K562 (cell line): ENCODE measurements around the gene LPIN2. TPM values are rescaled to one million over a fixed set of nuclear protein-coding genes. Genes with fewer than 3 reads are reported as not detected.
A peak's percentile ranks its signal among the peaks of the same experiment; 100 is the strongest.

Source experiments
- ADNP ChIP-seq: fragments of 200-800 bp; sonication (Bioruptor generic); IDR thresholded peaks from 2 replicates; pipeline ENCODE4 v1.6.1; 2016; ENCODE audit warnings: missing genetic modification characterization, missing compliant biosample characterization
- ARID3B ChIP-seq: fragments of 250-450 bp; sonication (Bioruptor Pico); IDR thresholded peaks from 2 replicates; pipeline ENCODE4 v1.4.0; 2020; ENCODE audit warnings: borderline replicate concordance
- CBX5 ChIP-seq: IDR thresholded peaks from 2 replicates; pipeline ENCODE4 v1.6.1; 2014; ENCODE audit warnings: low read depth, borderline replicate concordance
- CTCF ChIP-seq, 3 experiments: IDR thresholded peaks in 2 of 3; conservative IDR thresholded peaks in 1 of 3; 2 replicates each; pipeline ENCODE4 v1.5.1; 2011 to 2012; ENCODE audit warnings: low read length in 3 of 3, mild to moderate bottlenecking in 3 of 3, control low read depth in 2 of 3, improper control_type of control experiment in 1 of 3, inconsistent platforms in 1 of 3, low read depth in 1 of 3, mixed read lengths in 1 of 3, moderate library complexity in 1 of 3; ENCODE audit not compliant: insufficient read depth in 2 of 3
- E2F4 ChIP-seq: sonication (generic); formaldehyde crosslinking; IDR thresholded peaks from 2 replicates; pipeline ENCODE4 v1.8.0; 2022; ENCODE audit warnings: mild to moderate bottlenecking, low read depth, missing genetic modification reagents
- GABPB1 ChIP-seq: sonication (generic); formaldehyde crosslinking; IDR thresholded peaks from 2 replicates; pipeline ENCODE4 v1.8.0; 2022; ENCODE audit warnings: mild to moderate bottlenecking, missing genetic modification reagents
- HDAC6 ChIP-seq: IDR thresholded peaks from 2 replicates; pipeline ENCODE4 v1.6.1; 2012; ENCODE audit warnings: low read depth, mild to moderate bottlenecking, control low read depth, inconsistent platforms, low read length, moderate library complexity
- KDM1A ChIP-seq, 2 experiments: fragments of 450-650 bp; IDR thresholded peaks; 2 replicates each; pipeline ENCODE4 v1.6.1; 2016; ENCODE audit warnings: mild to moderate bottlenecking in 2 of 2
- KDM2B ChIP-seq: fragments of 250-450 bp; sonication (Bioruptor Pico); IDR thresholded peaks from 2 replicates; pipeline ENCODE4 v1.8.0; 2021; ENCODE audit warnings: mild to moderate bottlenecking, moderate library complexity
- KLF16 ChIP-seq: IDR thresholded peaks from 2 replicates; pipeline ENCODE4 v1.6.1; 2016; ENCODE audit warnings: antibody characterized with exemption
- MCM3 ChIP-seq: fragments of 450-650 bp; IDR thresholded peaks from 2 replicates; pipeline ENCODE4 v1.6.1; 2016
- MCM5 ChIP-seq: fragments of 450-650 bp; IDR thresholded peaks from 2 replicates; pipeline ENCODE4 v1.6.1; 2016; ENCODE audit warnings: low read depth
- MTA1 ChIP-seq: fragments of 450-650 bp; IDR thresholded peaks from 2 replicates; pipeline ENCODE4 v1.6.1; 2017; ENCODE audit warnings: borderline replicate concordance
- PHTF2 ChIP-seq: fragments of 250-450 bp; sonication (Bioruptor Pico); IDR thresholded peaks from 2 replicates; pipeline ENCODE4 v1.5.0; 2021; ENCODE audit warnings: mild to moderate bottlenecking
- RBM15 ChIP-seq: fragments of 200-400 bp; formaldehyde crosslinking; IDR thresholded peaks from 2 replicates; pipeline ENCODE4 v1.6.1; 2018; ENCODE audit warnings: mild to moderate bottlenecking, low read length, moderate library complexity; ENCODE audit not compliant: insufficient read depth
- SIX5 ChIP-seq, 2 experiments: IDR thresholded peaks; 2 replicates each; pipeline ENCODE4 v1.6.1; 2011; ENCODE audit warnings: low read length in 2 of 2, borderline replicate concordance in 1 of 2, low read depth in 1 of 2, mild to moderate bottlenecking in 1 of 2, moderate library complexity in 1 of 2; ENCODE audit not compliant: insufficient read depth in 1 of 2
- TRIM25 ChIP-seq: fragments of 450-650 bp; IDR thresholded peaks from 2 replicates; pipeline ENCODE4 v1.7.0; 2016; ENCODE audit warnings: borderline replicate concordance
- TRIM28 ChIP-seq: fragments of 450-650 bp; IDR thresholded peaks from 2 replicates; pipeline ENCODE4 v1.6.1; 2017
- USF2 ChIP-seq: sonication (generic); formaldehyde crosslinking; IDR thresholded peaks from 2 replicates; pipeline ENCODE4 v1.5.0; 2020; ENCODE audit warnings: missing genetic modification reagents
- ZFPM2 ChIP-seq: fragments of 250-450 bp; sonication (Bioruptor Pico); IDR thresholded peaks from 2 replicates; pipeline ENCODE4 v1.5.1; 2022; ENCODE audit warnings: mild to moderate bottlenecking
- ZKSCAN1 ChIP-seq: fragments of 150-350 bp; IDR thresholded peaks from 2 replicates; pipeline ENCODE4 v1.6.1; 2016; ENCODE audit warnings: low read depth, low read length
- ZNF134 ChIP-seq: fragments of 250-450 bp; sonication (Bioruptor Pico); conservative IDR thresholded peaks from 2 replicates; pipeline ENCODE4 v1.4.0; 2020
- ZNF644 ChIP-seq: fragments of 200-800 bp; sonication (Bioruptor generic); IDR thresholded peaks from 2 replicates; pipeline ENCODE4 v1.6.1; 2016; ENCODE audit warnings: low read depth, missing genetic modification characterization, missing compliant biosample characterization
- polyA plus RNA-seq, 8 experiments: library from polyadenylated mRNA; depleted of rRNA in 4 of 8; stranded (reverse) in 5 of 8; unstranded in 3 of 8; fragments of >200 nt; fragmentation: Nextera tagmentation in 2 of 8; fragmentation: Illumina TruSeq in 1 of 8; extraction: Ambion mirVana in 2 of 8; extraction: Trizol in 1 of 8; gene quantifications; 2 replicates each; pipeline versions ENCODE4 v1.2.1 to v1.2.3, GENCODE V29; 2011 to 2014; ENCODE audit warnings: inconsistent platforms in 1 of 8, missing spikeins in 1 of 8
- total RNA-seq, 7 experiments: library from RNA; depleted of rRNA in 6 of 7; stranded (reverse); fragments of >200 nt in 6 of 7; fragmentation: Illumina TruSeq in 2 of 7; extraction: Trizol in 2 of 7; gene quantifications; 2 replicates each; pipeline versions ENCODE4 v1.2.1 to v1.2.3, GENCODE V29; 2011 to 2021; ENCODE audit warnings: low replicate concordance in 1 of 7

The LPIN2 gene
- total and polyA plus RNA-seq, 9 of the 15 experiments (the other 6 are each of a cell fraction or from before 2014, with no cell fraction given) = 5.2 to 34.8 (median 24.6) TPM

- TF ChIP-seq ARID3B (CRISPR knock-in tag) (no peak), E2F4 (CRISPR knock-in tag) (no peak), MTA1 (no peak), SIX5 (IDR thresholded peaks at IDR 0.05; ENCODE audit: borderline replicate concordance in 1 of 2, insufficient read depth in 1 of 2, low read depth in 1 of 2, low read length in 2 of 2) (no peak), KDM1A (IDR thresholded peaks at IDR 0.05) (peak; percentile 46 to 51; a peak in 3 of 4 replicates), HDAC6 (no peak), CTCF (IDR thresholded peaks at IDR 0.05 in 2 of 3, conservative IDR thresholded peaks at IDR 0.05 in 1 of 3; ENCODE audit: insufficient read depth in 2 of 3, low read depth in 1 of 3, low read length in 3 of 3) (peak; percentile 76 to 95 (median 93)), ADNP (tag) (no peak), ZFPM2 (no peak), ZKSCAN1 (peak; percentile 51; the same call in 1 of the 2 replicates), KLF16 (peak; percentile 67), ZNF134 (CRISPR knock-in tag) (no peak), TRIM28 (no peak), CBX5 (no peak), USF2 (CRISPR knock-in tag) (no peak), MCM5 (no peak), MCM3 (no peak), RBM15 (no peak), GABPB1 (no peak), KDM2B (no peak), ZNF644 (tag) (no peak), TRIM25 (no peak), PHTF2 (CRISPR knock-in tag) (no peak)
These were observed 18.1 kb downstream of the LPIN2 start (continued) for GRCh38 chr18:2994603-2995432.
